ENCODE results near the gene DAB1. TPM values are rescaled to one million over a fixed set of nuclear protein-coding genes. Genes with fewer than 3 reads are reported as not detected.

The DAB1 gene
- total RNA-seq, 1 donor from 2014 or later: 3.1 TPM

DNA sequence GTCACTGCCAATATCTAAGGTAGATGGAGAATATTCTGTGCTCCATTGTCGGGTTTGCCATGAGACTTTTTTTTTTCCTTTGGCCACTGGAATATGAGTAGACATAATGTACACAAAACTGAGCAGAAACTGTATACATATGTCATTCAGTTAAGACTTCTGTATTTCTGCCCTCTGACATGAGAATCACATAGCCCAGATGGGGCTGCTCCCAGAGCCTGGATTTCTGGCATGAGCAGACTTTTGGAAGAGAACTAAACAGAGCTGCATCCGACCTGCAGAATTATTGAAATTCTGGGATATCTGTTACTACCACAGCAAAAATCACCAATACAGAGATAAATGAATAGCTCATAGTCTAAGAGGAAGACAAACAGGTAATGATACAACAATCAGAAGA lies 62.3 kb downstream of the DAB1 start:
- no peaks in the 10 kb centered on the region for H3K36me3 Mint-ChIP-seq (ENCODE audit: unreplicated experiment)
- TF ChIP-seq, protein P1, sequence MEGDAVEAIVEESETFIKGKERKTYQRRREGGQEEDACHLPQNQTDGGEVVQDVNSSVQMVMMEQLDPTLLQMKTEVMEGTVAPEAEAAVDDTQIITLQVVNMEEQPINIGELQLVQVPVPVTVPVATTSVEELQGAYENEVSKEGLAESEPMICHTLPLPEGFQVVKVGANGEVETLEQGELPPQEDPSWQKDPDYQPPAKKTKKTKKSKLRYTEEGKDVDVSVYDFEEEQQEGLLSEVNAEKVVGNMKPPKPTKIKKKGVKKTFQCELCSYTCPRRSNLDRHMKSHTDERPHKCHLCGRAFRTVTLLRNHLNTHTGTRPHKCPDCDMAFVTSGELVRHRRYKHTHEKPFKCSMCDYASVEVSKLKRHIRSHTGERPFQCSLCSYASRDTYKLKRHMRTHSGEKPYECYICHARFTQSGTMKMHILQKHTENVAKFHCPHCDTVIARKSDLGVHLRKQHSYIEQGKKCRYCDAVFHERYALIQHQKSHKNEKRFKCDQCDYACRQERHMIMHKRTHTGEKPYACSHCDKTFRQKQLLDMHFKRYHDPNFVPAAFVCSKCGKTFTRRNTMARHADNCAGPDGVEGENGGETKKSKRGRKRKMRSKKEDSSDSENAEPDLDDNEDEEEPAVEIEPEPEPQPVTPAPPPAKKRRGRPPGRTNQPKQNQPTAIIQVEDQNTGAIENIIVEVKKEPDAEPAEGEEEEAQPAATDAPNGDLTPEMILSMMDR (IDR thresholded peaks at IDR 0.05; ENCODE audit: partially characterized antibody, unreplicated experiment): no peak
- no peak overlapping the region for H3K4me3 Mint-ChIP-seq (ENCODE audit: unreplicated experiment)
- H3K4me1 Mint-ChIP-seq (ENCODE audit: low read depth, unreplicated experiment): peaks cover 28% of the 10 kb centered on the region
- H3K9me3 Mint-ChIP-seq (ENCODE audit: unreplicated experiment): peaks cover 4% of the 10 kb centered on the region
- H3K27me3 Mint-ChIP-seq (ENCODE audit: unreplicated experiment): peaks cover 1% of the 10 kb centered on the region
- no peak overlapping the region for H3K27ac Mint-ChIP-seq (ENCODE audit: unreplicated experiment)
- no peak for DNase-seq

DNA sequence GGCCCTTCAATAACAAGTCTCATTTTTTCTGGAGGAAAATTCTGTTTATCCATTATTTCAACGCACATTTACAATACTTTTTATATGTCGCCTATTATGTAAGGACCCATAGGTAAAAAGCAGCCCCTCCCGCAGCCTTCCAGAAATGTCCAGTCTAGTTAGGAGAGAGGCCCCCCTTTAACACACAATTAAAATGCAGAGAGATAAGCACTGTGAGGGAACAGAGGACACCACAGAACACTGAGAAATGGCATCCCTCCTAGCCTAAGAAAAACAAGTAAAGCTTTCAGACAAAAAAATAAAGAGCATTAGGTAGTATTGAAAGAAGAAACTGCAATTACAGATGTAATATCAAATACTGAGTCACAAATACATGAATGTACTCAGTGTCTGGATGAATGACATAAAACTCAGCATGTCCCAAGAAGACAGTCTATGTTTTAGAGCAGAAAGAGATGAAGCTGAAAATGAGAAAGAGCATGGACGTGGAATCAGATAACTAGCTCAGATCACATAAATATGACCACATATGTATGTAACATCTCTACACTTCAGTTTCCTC lies 62.9 kb downstream of the DAB1 start:
- Mint-ChIP-seq H3K36me3 (ENCODE audit: unreplicated experiment) (no peaks in the 10 kb centered on the region), H3K27ac (ENCODE audit: unreplicated experiment) (no peak overlapping the region), H3K4me3 (ENCODE audit: unreplicated experiment) (no peak overlapping the region), H3K9me3 (ENCODE audit: unreplicated experiment) (peaks cover 4% of the 10 kb centered on the region), H3K4me1 (ENCODE audit: low read depth, unreplicated experiment) (peaks cover 25% of the 10 kb centered on the region), H3K27me3 (ENCODE audit: unreplicated experiment) (peaks cover 1% of the 10 kb centered on the region)
- no peak for DNase-seq
- TF ChIP-seq, protein P1 (IDR thresholded peaks at IDR 0.05; ENCODE audit: partially characterized antibody, unreplicated experiment): no peak

DNA sequence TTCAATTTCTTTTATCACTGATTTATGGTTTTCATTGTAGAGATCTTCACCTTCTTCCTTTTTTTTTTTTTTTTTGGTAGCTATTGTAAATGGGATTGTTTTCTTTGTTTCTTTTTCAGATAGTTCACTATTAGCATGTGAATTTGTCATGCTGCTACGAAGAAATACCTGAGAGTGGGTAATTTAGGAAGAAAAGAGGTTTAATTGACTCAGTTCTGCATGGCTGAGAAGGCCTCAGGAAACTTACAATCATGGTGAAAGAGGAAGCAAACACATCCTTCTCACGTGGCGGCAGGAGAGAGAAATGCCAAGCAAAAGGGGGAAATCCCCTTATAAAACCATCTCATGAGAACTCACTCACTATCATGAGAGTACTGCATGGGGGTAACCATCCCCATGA lies 66.4 kb downstream of the DAB1 start:
- Mint-ChIP-seq H3K27me3 (ENCODE audit: unreplicated experiment) (peaks cover 3% of the 10 kb centered on the region), H3K4me1 (ENCODE audit: low read depth, unreplicated experiment) (peaks cover 16% of the 10 kb centered on the region), H3K27ac (ENCODE audit: unreplicated experiment) (no peak overlapping the region), H3K4me3 (ENCODE audit: unreplicated experiment) (no peak overlapping the region), H3K9me3 (ENCODE audit: unreplicated experiment) (peaks cover 4% of the 10 kb centered on the region), H3K36me3 (ENCODE audit: unreplicated experiment) (no peaks in the 10 kb centered on the region)
- TF ChIP-seq, protein P1 (IDR thresholded peaks at IDR 0.05; ENCODE audit: partially characterized antibody, unreplicated experiment): no peak
- DNase-seq: no peak

DNA sequence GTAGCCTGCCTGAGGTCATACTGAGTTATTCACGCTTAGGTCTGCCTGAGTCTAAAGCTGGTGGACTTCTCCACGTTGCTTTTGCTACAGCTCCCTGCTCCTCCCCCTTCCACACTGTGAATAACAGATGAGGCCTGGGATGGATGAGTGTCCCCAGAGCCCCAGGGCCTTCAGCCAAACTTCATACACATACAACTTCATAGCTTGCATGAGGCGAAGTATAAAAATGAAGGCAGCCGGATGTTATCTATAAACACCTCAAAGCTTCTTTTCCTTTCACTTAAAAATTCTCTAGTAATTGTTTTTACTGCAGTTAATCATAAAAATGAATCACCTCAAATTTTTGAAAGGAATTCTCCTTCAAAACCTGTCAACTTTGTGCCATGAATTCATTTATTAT lies 70.2 kb downstream of the DAB1 start:
- H3K36me3 Mint-ChIP-seq (ENCODE audit: unreplicated experiment): no peaks in the 10 kb centered on the region
- H3K27me3 Mint-ChIP-seq (ENCODE audit: unreplicated experiment): peaks cover 3% of the 10 kb centered on the region
- peaks cover 2% of the 10 kb centered on the region for H3K4me1 Mint-ChIP-seq (ENCODE audit: low read depth, unreplicated experiment)
- peaks cover 4% of the 10 kb centered on the region for H3K9me3 Mint-ChIP-seq (ENCODE audit: unreplicated experiment)
- no peak for DNase-seq
- TF ChIP-seq, protein P1 (IDR thresholded peaks at IDR 0.05; ENCODE audit: partially characterized antibody, unreplicated experiment): no peak
- H3K27ac Mint-ChIP-seq (ENCODE audit: unreplicated experiment): no peak overlapping the region
- no peak overlapping the region for H3K4me3 Mint-ChIP-seq (ENCODE audit: unreplicated experiment)

DNA sequence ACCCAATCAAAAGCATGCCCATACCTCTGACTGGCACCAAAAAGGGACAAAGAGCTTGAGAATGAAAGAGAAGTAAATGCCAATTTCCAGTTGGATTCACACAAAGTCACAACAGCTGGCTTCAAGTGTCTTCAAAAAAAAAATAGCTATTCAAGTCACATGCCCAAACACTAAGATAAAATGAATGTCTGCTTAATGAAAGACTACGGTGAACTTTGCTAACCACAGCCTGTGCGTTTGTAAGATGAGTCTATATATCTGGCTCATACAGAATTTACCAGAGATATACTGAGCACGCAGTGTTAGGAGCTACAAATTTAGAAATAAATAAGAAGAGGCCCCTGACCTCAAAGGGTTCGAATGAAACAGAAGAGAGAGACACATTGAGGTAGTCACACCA lies 73.2 kb downstream of the DAB1 start:
- Mint-ChIP-seq H3K27ac (ENCODE audit: unreplicated experiment) (no peak overlapping the region), H3K36me3 (ENCODE audit: unreplicated experiment) (no peaks in the 10 kb centered on the region), H3K4me3 (ENCODE audit: unreplicated experiment) (no peak overlapping the region), H3K9me3 (ENCODE audit: unreplicated experiment) (peaks cover 1% of the 10 kb centered on the region), H3K4me1 (ENCODE audit: low read depth, unreplicated experiment) (no peaks in the 10 kb centered on the region), H3K27me3 (ENCODE audit: unreplicated experiment) (peaks cover 3% of the 10 kb centered on the region)
- TF ChIP-seq, protein P1 (IDR thresholded peaks at IDR 0.05; ENCODE audit: partially characterized antibody, unreplicated experiment): no peak
- no peak for DNase-seq

Measured in glutamatergic neuron (in vitro differentiated cells).